HepG2 (cell line): ENCODE data around the gene PSAPL1. TPM values are rescaled to one million over a fixed set of nuclear protein-coding genes. Genes with fewer than 3 reads are reported as not detected.

ENCODE experiments used
- ATAC-seq: fragments of 200-7000 bp; cut with Tn5 transposase; 3 replicates; pipeline ENCODE4 v1.9.1; 2020; ENCODE audit warnings: mild to moderate bottlenecking, moderate library complexity
- BruUV-seq: library from RNA; stranded (reverse); fragments of 400-500 nt; replicated peaks from 2 replicates; lab custom pipeline; 2021; lab: Mats Ljungman, UMichigan
- CTCF ChIA-PET: fragments of 300-600 bp; formaldehyde crosslinking; extraction: SDS; loops from one replicate; lab custom pipeline; 2021; ENCODE audit warnings: low total read pairs, inconsistent platforms, low intra/inter-chr PET ratio; lab: Yijun Ruan, JAX
- POLR2A ChIA-PET: fragments of 350-600 bp; sonication (Branson Sonifier 250); formaldehyde crosslinking; loops from one replicate; lab custom pipeline; 2020; ENCODE audit warnings: antibody characterized with exemption, inconsistent platforms; lab: Yijun Ruan, JAX
- DNase-seq: peaks from one replicate; pipeline ENCODE4 v3.0.0-alpha.2; 2015; ENCODE audit warnings: low spot score
- FAIRE-seq: peaks from 3 replicates; lab custom pipeline; 2011; peaks lifted over from hg19 to GRCh38; lab: Jason Lieb, UNC
- H2AFZ ChIP-seq: one replicate; pipeline ENCODE4 v1.6.1; 2011; ENCODE audit warnings: low read length, inconsistent platforms
- H3K27ac ChIP-seq: fragments of 300-600 bp; 3 replicates; pipeline ENCODE4 v1.8.0; 2011; ENCODE audit warnings: mixed run types, mild to moderate bottlenecking, mixed read lengths, low read length, inconsistent platforms; ENCODE audit not compliant: insufficient read depth; ENCODE audit errors: extremely low read length
- H3K27me3 ChIP-seq, 2 experiments: fragments of 200-600 bp in 1 of 2; 2 replicates in 1 of 2; 3 replicates in 1 of 2; pipeline versions ENCODE4 v1.6.0 to v1.8.0; 2011; ENCODE audit warnings: low read length in 2 of 2, mild to moderate bottlenecking in 2 of 2, moderate library complexity in 2 of 2, inconsistent platforms in 1 of 2; ENCODE audit not compliant: insufficient read depth in 2 of 2, control insufficient read depth in 1 of 2
- H3K36me3 ChIP-seq, 2 experiments: fragments of 200-600 bp in 1 of 2; replicated peaks in 1 of 2; 2 replicates in 1 of 2; 3 replicates in 1 of 2; pipeline versions ENCODE4 v1.5.1 to v1.8.0; 2011; ENCODE audit warnings: low read length in 2 of 2, inconsistent platforms in 1 of 2; ENCODE audit not compliant: insufficient read depth in 2 of 2, control insufficient read depth in 1 of 2
- H3K4me1 ChIP-seq: 2 replicates; pipeline ENCODE4 v1.5.1; 2012; ENCODE audit warnings: low read length, inconsistent platforms; ENCODE audit not compliant: insufficient read depth
- H3K4me2 ChIP-seq: 2 replicates; pipeline ENCODE4 v1.6.0; 2011; ENCODE audit warnings: low read depth, low read length, inconsistent platforms
- H3K4me3 ChIP-seq, 3 experiments: fragments of 200-600 bp in 1 of 3; sonication (generic), shearing (Covaris generic) in 1 of 3; replicated peaks in 1 of 3; 2 replicates each; pipeline ENCODE4 v1.5.1; 2011 to 2016; ENCODE audit warnings: low read length in 3 of 3, inconsistent platforms in 2 of 3, low read depth in 2 of 3, mild to moderate bottlenecking in 2 of 3, control low read depth in 1 of 3, mixed read lengths in 1 of 3; ENCODE audit not compliant: insufficient read depth in 1 of 3
- H3K79me2 ChIP-seq: one replicate; pipeline ENCODE4 v1.6.1; 2011; ENCODE audit warnings: low read length, inconsistent platforms; ENCODE audit not compliant: insufficient read depth
- H3K9ac ChIP-seq: 2 replicates; pipeline ENCODE4 v1.6.0; 2011; ENCODE audit warnings: mild to moderate bottlenecking, low read depth, low read length, inconsistent platforms; ENCODE audit not compliant: insufficient read depth
- H3K9me3 ChIP-seq: 2 replicates; pipeline ENCODE4 v1.5.1; 2012; ENCODE audit warnings: mild to moderate bottlenecking, low read length
- H4K20me1 ChIP-seq: 2 replicates; pipeline ENCODE4 v1.6.0; 2011; ENCODE audit warnings: inconsistent platforms, mild to moderate bottlenecking, low read length, moderate library complexity; ENCODE audit not compliant: insufficient read depth
- NBN ChIP-seq: fragments of 450-650 bp; conservative IDR thresholded peaks from 2 replicates; pipeline ENCODE4 v1.6.1; 2017
- ONECUT2 ChIP-seq: sonication (generic); formaldehyde crosslinking; IDR thresholded peaks from 2 replicates; pipeline ENCODE4 v1.4.0; 2020; ENCODE audit warnings: missing genetic modification reagents
- PLSCR1 ChIP-seq: sonication (generic); formaldehyde crosslinking; IDR thresholded peaks from 2 replicates; pipeline ENCODE4 v1.5.0; 2020; ENCODE audit warnings: missing genetic modification reagents, mild to moderate bottlenecking, borderline replicate concordance
- ZNF709 ChIP-seq: sonication (generic); formaldehyde crosslinking; IDR thresholded peaks from 2 replicates; pipeline ENCODE4 v1.5.0; 2020; ENCODE audit warnings: mild to moderate bottlenecking, missing genetic modification reagents
- WGBS: methylation state at CpG from one replicate; pipeline ENCODE4 v1.1.6; 2017; ENCODE audit warnings: low lambda C conversion rate; 5-methylcytosine and 5-hydroxymethylcytosine counted together
- in situ Hi-C: cut with HindIII; loops from 2 replicates; pipeline ENCODE4 v1.10.0; 2017; ENCODE audit warnings: low pct_unique_long_range_greater_than_20kb; ENCODE audit not compliant: extremely low pct_ligation_motif_present
- intact Hi-C: fragments of 100-400 bp; cut with micrococcal nuclease; formaldehyde crosslinking; loops from one replicate; pipeline ENCODE4 v1.10.0; 2022; ENCODE audit not compliant: unreplicated experiment
- polyA plus RNA-seq, 8 experiments: library from polyadenylated mRNA; depleted of rRNA in 3 of 8; stranded (reverse) in 7 of 8; unstranded in 1 of 8; fragments of >200 nt; fragmentation: Illumina TruSeq in 4 of 8; extraction: Trizol in 4 of 8; gene quantifications; 2 replicates each; pipeline versions ENCODE4 v1.2.1 to v1.2.3, GENCODE V29; 2011 to 2016; ENCODE audit warnings: low read depth in 4 of 8, missing spikeins in 1 of 8, mixed read lengths in 1 of 8; ENCODE audit not compliant: insufficient read depth in 1 of 8
- total RNA-seq, 5 experiments: library from RNA; depleted of rRNA; stranded (reverse); fragments of >200 nt; fragmentation: Illumina TruSeq; extraction: Trizol; gene quantifications; 2 replicates each; pipeline ENCODE4 v1.2.3, GENCODE V29; 2016; ENCODE audit warnings: low read depth in 1 of 5
- TF ChIP-seq, protein P1 (sequence below): sonication (generic); formaldehyde crosslinking; IDR thresholded peaks from 2 replicates; pipeline ENCODE4 v1.4.0; 2020; ENCODE audit warnings: missing genetic modification reagents, borderline replicate concordance
- TF ChIP-seq, protein P2 (sequence below): sonication (generic); formaldehyde crosslinking; IDR thresholded peaks from 2 replicates; pipeline ENCODE4 v1.5.0; 2020; ENCODE audit warnings: missing genetic modification reagents
- TF ChIP-seq, protein P3 (sequence below): sonication (generic); formaldehyde crosslinking; IDR thresholded peaks from 2 replicates; pipeline ENCODE4 v1.4.0; 2020; ENCODE audit warnings: missing genetic modification reagents

Gene PSAPL1
- total and polyA plus RNA-seq, 2 of the 13 experiments (the other 11 are each of a cell fraction or from before 2014, with no cell fraction given) = 0.02 to 0.16 TPM

DNA sequence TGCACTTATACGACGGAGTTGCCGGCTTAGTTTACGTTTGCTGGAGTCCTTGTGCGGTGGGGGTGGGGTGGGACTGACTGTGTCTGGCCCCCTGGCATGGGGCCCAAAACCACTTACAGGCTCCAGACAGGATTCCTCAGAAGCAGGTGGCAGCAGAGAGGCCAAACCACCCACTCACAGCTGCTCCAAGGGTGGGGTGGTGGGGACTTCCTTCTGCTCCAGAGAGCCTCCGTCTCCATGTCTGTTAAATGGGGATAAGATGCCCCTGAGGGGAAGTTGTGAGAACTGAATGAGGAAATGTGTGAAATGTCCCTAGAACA, 36.7 kb downstream of the PSAPL1 start (continued):
- TF ChIP-seq, protein P1, sequence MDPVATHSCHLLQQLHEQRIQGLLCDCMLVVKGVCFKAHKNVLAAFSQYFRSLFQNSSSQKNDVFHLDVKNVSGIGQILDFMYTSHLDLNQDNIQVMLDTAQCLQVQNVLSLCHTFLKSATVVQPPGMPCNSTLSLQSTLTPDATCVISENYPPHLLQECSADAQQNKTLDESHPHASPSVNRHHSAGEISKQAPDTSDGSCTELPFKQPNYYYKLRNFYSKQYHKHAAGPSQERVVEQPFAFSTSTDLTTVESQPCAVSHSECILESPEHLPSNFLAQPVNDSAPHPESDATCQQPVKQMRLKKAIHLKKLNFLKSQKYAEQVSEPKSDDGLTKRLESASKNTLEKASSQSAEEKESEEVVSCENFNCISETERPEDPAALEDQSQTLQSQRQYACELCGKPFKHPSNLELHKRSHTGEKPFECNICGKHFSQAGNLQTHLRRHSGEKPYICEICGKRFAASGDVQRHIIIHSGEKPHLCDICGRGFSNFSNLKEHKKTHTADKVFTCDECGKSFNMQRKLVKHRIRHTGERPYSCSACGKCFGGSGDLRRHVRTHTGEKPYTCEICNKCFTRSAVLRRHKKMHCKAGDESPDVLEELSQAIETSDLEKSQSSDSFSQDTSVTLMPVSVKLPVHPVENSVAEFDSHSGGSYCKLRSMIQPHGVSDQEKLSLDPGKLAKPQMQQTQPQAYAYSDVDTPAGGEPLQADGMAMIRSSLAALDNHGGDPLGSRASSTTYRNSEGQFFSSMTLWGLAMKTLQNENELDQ (CRISPR knock-in tag) = no peak
- TF ChIP-seq ONECUT2 (CRISPR knock-in tag) = no peak

DNA sequence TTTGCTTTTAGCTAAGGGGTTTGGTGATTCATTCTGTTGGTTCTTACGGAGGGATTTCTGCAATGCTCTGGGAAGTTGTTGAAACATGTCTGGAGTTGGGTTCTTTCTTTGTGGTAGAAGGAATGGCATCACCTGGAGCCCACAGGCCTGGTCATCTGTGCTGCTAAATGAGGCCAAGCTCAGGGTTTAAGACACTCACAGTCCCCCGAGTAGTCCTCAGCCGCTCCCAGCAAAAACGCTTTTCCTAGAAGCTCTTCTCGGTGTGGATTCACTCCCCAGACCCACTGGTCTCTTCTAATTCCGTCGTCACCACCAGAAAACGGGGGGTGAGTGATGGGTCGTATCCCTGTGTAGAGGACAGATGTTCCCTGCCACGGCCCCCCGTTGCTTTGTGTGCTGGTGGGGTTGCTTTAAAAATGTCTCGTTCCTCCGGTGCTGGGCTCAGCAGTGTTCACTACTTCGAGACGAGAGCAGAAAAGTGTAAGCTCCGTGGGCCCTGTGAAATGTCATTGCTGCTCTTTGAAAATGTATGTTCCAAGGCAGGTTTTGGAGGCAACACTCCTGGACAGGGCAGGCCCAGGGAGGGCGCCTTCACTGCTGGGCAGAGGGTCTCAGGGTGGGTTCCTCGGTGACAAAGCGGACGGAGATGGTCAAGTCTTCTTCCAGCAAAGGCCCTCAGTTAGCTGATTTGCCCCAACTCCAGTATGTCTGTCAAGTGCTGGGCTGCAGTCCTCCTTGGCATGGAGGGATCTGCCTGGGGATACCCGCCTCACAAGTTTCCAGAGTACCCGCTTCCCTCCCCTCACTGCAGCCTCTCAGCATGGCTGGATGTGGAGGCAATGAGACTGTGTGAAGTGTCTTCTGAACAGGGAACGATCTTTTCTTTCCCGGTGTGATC, 37.3 kb downstream of the PSAPL1 start:
- ATAC-seq (no peak), FAIRE-seq (no peak), DNase-seq (no peak)
- no peak overlapping the region for H3K27ac ChIP-seq
- POLR2A ChIA-PET = no interaction called here
- no peaks in the 10 kb centered on the region for H3K4me1 ChIP-seq
- intact Hi-C loops = no loop called here
- peaks cover 0 to 49% of the 10 kb centered on the region in 2 experiments; a peak in 3 of 5 replicates for H3K27me3 ChIP-seq
- CTCF ChIA-PET = no interaction called here
- H3K9me3 ChIP-seq = no peaks in the 10 kb centered on the region
- H3K79me2 ChIP-seq = no peaks in the 10 kb centered on the region
- no peak overlapping the region for H2AFZ ChIP-seq
- H3K4me2 ChIP-seq = no peak overlapping the region
- no peak overlapping the region for H3K9ac ChIP-seq
- BruUV-seq = no TSS peak
- TF ChIP-seq NBN (no peak), PLSCR1 (no peak), ZNF709 (CRISPR knock-in tag) (no peak)
- TF ChIP-seq, protein P2, sequence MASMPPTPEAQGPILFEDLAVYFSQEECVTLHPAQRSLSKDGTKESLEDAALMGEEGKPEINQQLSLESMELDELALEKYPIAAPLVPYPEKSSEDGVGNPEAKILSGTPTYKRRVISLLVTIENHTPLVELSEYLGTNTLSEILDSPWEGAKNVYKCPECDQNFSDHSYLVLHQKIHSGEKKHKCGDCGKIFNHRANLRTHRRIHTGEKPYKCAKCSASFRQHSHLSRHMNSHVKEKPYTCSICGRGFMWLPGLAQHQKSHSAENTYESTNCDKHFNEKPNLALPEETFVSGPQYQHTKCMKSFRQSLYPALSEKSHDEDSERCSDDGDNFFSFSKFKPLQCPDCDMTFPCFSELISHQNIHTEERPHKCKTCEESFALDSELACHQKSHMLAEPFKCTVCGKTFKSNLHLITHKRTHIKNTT (CRISPR knock-in tag) = no peak
- TF ChIP-seq, protein P3, sequence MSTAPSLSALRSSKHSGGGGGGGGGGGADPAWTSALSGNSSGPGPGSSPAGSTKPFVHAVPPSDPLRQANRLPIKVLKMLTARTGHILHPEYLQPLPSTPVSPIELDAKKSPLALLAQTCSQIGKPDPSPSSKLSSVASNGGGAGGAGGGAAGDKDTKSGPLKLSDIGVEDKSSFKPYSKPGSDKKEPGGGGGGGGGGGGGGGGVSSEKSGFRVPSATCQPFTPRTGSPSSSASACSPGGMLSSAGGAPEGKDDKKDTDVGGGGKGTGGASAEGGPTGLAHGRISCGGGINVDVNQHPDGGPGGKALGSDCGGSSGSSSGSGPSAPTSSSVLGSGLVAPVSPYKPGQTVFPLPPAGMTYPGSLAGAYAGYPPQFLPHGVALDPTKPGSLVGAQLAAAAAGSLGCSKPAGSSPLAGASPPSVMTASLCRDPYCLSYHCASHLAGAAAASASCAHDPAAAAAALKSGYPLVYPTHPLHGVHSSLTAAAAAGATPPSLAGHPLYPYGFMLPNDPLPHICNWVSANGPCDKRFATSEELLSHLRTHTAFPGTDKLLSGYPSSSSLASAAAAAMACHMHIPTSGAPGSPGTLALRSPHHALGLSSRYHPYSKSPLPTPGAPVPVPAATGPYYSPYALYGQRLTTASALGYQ = no peak
- H3K4me3 ChIP-seq = no peak overlapping the region
- no peaks in the 10 kb centered on the region for H3K36me3 ChIP-seq
- no peaks in the 10 kb centered on the region for H4K20me1 ChIP-seq
- in situ Hi-C loops = no loop called here
- WGBS = 34% methylated on average over 21 of the region's 24 CpGs
